HG03196 (cell line): ENCODE measurements around the gene NPY.
"Not testable (repeated sequence)": the region's sequence is repeated elsewhere in the genome, so short reads cannot be mapped to it uniquely, and the experiment has no call there.

ENCODE experiments used
- ATAC-seq: cut with Tn5 transposase; IDR thresholded peaks from one replicate; pipeline ENCODE4 v1.9.1; 2021; ENCODE audit not compliant: unreplicated experiment

NPY gene

GRCh38 chr7:24283897-24284698 is at the start of gene NPY:
Gene NPY, plus strand, starts transcription at chr7:24284190. Its CDS starts 1,051 bp downstream, at chr7:24285241.
- no peak for ATAC-seq

DNA sequence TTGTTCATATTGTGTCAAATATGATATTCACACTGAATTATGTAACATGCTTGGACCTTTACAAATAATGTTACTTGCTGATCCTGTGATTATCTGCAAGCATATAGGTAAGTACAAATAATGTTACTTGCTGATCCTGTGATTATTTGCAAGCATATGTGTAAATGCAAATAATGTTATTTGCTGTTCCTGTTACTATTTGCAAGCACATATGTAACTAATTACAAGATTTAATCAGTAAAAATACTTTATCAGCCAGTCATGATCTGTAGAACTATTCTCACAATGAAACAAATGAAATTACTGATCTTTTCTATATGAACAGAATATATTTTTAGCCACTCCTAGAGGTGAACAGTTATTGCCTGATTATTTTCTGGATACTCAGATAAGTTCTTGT is 44.7 kb upstream of the NPY start:
- no peak for ATAC-seq

DNA sequence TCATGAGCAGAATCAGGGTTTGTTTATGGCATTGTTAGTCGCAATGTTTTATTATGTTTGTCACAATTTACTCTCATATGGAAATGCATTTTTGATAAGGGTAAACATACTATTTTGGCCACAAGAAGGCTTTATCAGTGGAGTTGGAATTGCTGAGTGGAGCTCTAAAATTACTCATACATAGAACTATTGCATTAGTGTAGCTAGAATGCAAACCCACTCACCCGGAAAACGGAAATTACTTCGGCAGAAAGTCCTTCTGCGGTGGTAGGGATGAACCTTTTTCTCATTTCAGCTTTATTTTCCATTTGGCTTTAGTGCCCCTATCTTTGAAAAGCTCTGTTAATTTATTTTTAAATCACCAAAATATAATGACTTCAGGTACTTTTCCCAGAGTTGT is 42.8 kb upstream of the NPY start:
- no peak for ATAC-seq

DNA sequence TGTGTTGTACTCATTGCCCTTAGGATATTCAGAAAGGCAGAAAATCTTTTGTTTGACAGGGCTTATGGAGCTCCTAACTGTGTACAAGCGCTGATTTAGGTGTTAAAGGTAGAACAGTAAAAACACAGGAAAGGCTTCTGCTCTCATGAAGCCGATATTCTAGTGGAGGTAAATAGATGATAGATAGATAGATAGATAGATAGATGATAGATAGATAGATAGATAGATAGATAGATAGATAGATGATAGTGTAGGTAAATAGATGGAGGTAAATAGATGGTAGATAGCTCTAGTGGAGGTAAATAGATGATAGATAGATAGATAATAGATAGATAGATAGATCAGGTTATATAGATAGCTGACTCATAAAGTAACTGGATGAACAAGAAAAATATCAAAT is 39.4 kb upstream of the NPY start:
- no peak for ATAC-seq

- ATAC-seq, result peak; percentile 74
These were observed 38.6 kb upstream of the NPY start for GRCh38 chr7:24245362-24245761.

DNA sequence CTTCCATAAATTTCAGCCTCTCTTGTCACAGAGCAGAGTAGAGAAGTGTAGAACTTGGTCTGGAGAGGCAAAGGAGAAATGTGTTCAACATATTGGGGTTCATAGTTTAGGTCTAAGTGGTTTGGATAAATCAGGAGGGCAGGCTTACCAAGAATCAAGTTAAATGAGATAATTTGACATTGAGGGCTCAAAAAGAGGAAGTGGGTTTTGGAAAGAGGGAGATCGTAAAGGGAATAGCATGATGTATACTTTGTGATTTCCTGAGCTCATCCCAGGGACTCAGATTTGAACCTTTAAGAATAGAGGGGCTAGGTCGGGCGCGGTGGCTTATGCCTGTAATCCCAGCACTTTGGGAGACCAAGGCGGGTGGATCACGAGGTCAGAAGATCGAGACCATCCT is 34.7 kb upstream of the NPY start:
- no peak for ATAC-seq

- ATAC-seq, result no peak
These were observed 32.4 kb upstream of the NPY start for GRCh38 chr7:24251568-24251967.

DNA sequence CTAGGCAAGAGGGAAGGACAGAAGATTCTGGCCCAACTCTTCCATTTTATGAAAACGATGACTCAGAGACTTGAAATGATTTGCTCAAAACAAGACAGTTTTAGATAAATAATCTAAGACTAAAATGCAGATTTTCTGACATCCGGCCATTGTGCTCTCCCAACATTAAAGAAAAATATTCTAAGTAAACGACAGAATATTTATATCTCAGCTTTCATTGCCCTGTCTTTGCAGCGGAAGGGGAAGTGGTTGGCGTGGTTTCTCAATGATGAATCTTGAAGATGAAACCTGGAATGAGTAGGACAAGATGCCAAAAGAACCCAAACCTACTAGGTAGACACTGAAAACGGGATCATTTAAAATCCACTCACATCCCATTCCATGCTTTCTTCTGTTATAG is 28.9 kb upstream of the NPY start:
- ATAC-seq, result no peak

DNA sequence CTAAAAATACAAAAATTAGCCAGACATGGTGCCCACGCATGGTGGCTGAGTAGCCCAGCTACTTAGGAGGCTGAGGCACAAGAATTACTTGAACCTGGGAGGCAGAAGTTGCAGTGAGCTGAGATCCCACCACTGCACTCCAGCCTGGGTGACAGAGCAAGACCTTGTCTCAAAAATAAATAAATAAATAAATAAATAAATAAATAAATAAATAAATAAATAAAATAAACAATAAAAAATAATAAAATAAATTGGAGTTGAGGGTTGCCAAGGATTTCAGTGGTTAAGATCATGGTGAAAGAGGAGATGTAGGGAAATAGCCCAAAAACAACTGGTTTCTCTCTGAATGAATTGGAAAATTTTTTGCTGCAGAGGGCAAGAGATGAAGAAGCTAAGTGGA is 25.7 kb upstream of the NPY start:
- not testable (repeated sequence) for ATAC-seq

- ATAC-seq, result no peak
These were observed 12.1 kb upstream of the NPY start for GRCh38 chr7:24271938-24272337.

DNA sequence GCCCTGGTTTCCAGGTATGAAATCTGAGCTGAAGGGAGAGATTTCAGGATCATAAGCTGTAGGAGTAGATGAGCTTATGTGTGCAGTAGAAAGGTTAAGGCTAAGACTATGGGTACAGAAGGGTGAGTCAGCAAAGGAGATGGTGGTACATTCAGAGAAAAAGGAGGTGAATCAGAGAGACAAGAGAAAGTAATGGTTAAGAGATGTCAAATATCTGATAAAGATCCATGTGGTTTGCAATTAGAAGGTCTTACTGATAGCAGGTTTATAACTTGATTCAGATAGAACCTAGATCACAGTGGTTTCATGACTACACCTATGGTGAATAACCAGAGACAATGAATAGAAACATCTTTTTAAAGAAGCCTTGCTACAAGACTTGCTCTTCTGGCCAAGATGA is 4.5 kb upstream of the NPY start:
- no peak for ATAC-seq

DNA sequence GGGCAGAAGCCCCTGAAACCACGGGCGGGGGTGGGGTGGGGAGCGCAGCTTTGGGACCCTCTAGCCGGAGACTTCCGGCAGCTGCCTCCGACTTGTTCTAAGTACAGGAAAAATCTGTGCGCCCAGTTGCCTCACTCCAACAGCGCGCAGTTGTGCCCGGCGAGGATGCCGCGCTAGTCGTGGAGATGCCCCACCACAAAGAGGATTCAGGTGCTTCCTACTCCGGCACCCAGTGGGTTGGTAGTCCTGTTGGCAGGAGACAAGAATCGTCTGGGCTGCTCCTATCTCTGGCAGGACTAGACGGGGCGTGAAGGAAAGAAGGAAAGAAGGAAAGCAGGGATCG is 465 bp upstream of the NPY start:
- no peak for ATAC-seq

DNA sequence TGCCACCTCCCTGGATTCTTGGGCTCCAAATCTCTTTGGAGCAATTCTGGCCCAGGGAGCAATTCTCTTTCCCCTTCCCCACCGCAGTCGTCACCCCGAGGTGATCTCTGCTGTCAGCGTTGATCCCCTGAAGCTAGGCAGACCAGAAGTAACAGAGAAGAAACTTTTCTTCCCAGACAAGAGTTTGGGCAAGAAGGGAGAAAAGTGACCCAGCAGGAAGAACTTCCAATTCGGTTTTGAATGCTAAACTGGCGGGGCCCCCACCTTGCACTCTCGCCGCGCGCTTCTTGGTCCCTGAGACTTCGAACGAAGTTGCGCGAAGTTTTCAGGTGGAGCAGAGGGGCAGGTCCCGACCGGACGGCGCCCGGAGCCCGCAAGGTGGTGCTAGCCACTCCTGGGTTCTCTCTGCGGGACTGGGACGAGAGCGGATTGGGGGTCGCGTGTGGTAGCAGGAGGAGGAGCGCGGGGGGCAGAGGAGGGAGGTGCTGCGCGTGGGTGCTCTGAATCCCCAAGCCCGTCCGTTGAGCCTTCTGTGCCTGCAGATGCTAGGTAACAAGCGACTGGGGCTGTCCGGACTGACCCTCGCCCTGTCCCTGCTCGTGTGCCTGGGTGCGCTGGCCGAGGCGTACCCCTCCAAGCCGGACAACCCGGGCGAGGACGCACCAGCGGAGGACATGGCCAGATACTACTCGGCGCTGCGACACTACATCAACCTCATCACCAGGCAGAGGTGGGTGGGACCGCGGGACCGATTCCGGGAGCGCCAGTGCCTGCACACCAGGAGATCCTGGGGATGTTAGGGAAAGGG is 913 bp downstream of the NPY start:
- no peak for ATAC-seq

GRCh38 chr7:24290004-24290641 is 6.1 kb downstream of the NPY start:
- ATAC-seq, result peak; percentile 97

GRCh38 chr7:24291271-24291670 is 7.3 kb downstream of the NPY start:
- no peak for ATAC-seq

- ATAC-seq, result no peak
These were observed 13.4 kb downstream of the NPY start for GRCh38 chr7:24297362-24297761.

DNA sequence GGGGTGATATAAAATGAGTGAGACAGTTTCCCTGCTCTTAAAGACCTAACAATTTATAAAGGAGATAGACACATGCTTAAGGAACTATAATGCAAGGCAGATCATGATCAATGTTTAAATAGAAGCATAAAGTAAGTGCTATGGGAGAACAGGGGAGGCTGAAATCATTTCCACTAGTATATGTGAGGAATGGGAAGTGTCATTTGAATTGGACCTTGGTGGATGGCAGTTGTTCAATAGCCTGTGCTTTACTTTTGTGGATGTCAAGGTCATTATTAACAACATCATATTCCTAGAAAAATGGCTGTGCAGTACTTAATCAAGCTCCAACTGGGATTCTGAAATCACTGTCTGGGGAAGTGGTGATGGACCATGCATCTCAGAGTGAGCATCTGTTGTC is 14.7 kb downstream of the NPY start:
- no peak for ATAC-seq

DNA sequence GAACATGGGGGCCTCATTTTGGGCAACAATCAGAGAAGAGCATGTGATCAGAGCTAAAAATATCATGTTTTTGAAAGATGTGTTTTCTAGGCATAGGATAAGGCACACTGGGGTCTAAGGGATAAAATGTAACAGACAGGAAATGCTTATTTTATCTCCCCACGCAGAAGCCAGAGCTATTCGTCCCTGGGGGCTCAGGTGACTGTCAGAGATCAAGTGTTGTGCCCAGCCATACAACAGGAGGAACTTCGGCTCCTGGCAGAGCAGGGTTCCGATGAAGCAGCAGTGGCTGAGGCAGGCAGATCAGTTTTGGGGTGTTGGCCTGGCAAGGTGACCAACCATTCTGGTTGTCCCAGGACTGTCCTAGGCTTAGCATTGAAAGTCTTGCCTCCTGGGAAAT is 15.2 kb downstream of the NPY start:
- ATAC-seq, result no peak

DNA sequence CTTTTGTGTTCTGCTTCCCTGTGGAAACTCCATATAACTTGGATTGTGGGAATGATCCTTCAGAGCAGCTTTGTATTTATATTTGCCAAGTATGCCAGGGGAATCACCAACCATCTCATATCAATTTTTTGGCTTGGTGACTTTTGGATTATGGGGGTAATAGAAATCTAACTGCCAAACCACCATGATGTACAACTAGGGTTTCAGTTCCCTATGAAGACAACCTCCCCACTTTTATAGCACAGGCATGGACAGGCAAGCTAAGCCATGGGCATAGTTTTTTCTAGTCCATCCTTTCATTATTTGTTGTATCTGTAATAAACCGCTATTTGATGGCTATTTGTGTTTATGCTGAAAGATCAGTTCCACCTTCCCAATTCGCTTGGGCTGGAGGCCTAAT is 17.7 kb downstream of the NPY start:
- ATAC-seq, result no peak

- no peak for ATAC-seq
These were observed 20.6 kb downstream of the NPY start for GRCh38 chr7:24304494-24305095.

DNA sequence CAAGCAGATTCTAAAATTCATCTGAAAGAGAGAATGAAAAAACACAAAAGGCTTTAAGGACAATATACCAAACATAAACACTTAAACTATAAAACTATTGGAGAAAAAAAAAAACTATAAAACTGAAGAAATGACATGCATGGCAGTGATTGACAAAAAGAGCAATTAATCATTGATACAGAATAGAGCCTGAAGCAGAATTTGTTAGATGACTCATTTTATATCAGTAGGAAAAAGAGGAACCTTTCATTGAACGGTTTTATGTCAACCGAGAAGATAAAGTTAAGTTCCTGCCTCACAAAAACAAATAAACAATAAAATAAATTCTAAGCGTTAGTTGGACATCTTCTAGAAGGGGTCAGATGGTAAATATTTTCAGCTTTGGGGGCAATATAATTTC is 23.3 kb downstream of the NPY start:
- ATAC-seq, result no peak

DNA sequence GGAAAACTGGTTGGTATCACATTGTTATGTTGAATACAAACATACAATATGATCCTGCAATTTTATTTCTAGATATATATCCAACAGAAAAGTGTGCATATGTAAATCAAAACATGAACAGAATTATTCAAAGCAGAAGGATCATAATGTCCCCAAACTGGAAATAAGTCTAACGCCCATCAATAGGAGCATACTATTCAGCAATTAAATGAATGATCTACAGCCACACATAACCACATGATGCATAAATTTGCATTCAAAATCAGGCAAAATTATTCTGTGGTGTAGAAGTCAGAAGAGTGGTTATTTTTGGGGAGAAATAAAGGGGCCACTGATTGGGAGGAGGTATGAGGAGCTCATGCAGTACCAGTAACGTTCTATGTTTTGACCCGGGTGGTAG is 28.6 kb downstream of the NPY start:
- ATAC-seq, result no peak
